ENCODE measurements around the gene B3GNT3. TPM values are rescaled to one million over a fixed set of nuclear protein-coding genes. Genes with fewer than 3 reads are reported as not detected.

The B3GNT3 gene
- total and polyA plus RNA-seq, 9 of the 15 experiments (the other 6 are each of a cell fraction or from before 2014, with no cell fraction given): 0.06 to 0.11 (median 0.07) TPM; not detected in 6

- TF ChIP-seq PHB2 (IDR thresholded peaks at IDR 0.05; ENCODE audit: low read depth): no peak
- TF ChIP-seq MEF2D (tag; conservative IDR thresholded peaks at IDR 0.05; ENCODE audit: low read depth): peak; percentile 29; the same call in 1 of the 2 replicates
- TF ChIP-seq, protein P1, sequence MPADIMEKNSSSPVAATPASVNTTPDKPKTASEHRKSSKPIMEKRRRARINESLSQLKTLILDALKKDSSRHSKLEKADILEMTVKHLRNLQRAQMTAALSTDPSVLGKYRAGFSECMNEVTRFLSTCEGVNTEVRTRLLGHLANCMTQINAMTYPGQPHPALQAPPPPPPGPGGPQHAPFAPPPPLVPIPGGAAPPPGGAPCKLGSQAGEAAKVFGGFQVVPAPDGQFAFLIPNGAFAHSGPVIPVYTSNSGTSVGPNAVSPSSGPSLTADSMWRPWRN (IDR thresholded peaks at IDR 0.05; ENCODE audit: low read depth): peak; percentile 39; the same call in 1 of the 2 replicates
- TF ChIP-seq ZNF589 (CRISPR knock-in tag; IDR thresholded peaks at IDR 0.05; ENCODE audit: low read depth): peak; percentile 57; the same call in 1 of the 2 replicates
- TF ChIP-seq, protein P2, sequence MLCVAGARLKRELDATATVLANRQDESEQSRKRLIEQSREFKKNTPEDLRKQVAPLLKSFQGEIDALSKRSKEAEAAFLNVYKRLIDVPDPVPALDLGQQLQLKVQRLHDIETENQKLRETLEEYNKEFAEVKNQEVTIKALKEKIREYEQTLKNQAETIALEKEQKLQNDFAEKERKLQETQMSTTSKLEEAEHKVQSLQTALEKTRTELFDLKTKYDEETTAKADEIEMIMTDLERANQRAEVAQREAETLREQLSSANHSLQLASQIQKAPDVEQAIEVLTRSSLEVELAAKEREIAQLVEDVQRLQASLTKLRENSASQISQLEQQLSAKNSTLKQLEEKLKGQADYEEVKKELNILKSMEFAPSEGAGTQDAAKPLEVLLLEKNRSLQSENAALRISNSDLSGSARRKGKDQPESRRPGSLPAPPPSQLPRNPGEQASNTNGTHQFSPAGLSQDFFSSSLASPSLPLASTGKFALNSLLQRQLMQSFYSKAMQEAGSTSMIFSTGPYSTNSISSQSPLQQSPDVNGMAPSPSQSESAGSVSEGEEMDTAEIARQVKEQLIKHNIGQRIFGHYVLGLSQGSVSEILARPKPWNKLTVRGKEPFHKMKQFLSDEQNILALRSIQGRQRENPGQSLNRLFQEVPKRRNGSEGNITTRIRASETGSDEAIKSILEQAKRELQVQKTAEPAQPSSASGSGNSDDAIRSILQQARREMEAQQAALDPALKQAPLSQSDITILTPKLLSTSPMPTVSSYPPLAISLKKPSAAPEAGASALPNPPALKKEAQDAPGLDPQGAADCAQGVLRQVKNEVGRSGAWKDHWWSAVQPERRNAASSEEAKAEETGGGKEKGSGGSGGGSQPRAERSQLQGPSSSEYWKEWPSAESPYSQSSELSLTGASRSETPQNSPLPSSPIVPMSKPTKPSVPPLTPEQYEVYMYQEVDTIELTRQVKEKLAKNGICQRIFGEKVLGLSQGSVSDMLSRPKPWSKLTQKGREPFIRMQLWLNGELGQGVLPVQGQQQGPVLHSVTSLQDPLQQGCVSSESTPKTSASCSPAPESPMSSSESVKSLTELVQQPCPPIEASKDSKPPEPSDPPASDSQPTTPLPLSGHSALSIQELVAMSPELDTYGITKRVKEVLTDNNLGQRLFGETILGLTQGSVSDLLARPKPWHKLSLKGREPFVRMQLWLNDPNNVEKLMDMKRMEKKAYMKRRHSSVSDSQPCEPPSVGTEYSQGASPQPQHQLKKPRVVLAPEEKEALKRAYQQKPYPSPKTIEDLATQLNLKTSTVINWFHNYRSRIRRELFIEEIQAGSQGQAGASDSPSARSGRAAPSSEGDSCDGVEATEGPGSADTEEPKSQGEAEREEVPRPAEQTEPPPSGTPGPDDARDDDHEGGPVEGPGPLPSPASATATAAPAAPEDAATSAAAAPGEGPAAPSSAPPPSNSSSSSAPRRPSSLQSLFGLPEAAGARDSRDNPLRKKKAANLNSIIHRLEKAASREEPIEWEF (CRISPR knock-in tag; IDR thresholded peaks at IDR 0.05): no peak; the same call in 1 of the 2 replicates
- 0 out of 2 replicates have a peak, but pooled peaks have one; percentile 33 for TF ChIP-seq ZNF3 (CRISPR knock-in tag; IDR thresholded peaks at IDR 0.05)
- TF ChIP-seq ARID1B (IDR thresholded peaks at IDR 0.05): peak; percentile 55; the same call in 1 of the 2 replicates
- 0 out of 2 replicates have a peak, but pooled peaks have one; percentile 63 for TF ChIP-seq THRAP3 (IDR thresholded peaks at IDR 0.05; ENCODE audit: borderline replicate concordance)
- TF ChIP-seq HDAC3 (IDR thresholded peaks at IDR 0.05; ENCODE audit: borderline replicate concordance, partially characterized antibody): peak; percentile 66
- peak; percentile 91 for TF ChIP-seq RBFOX2 (IDR thresholded peaks at IDR 0.05; ENCODE audit: low read depth, low read length)
- peak; percentile 63; the same call in 1 of the 2 replicates for TF ChIP-seq CTBP1 (IDR thresholded peaks at IDR 0.05; ENCODE audit: borderline replicate concordance)
- peak; percentile 100 for TF ChIP-seq HDGF (IDR thresholded peaks at IDR 0.05)
- TF ChIP-seq, protein P3, sequence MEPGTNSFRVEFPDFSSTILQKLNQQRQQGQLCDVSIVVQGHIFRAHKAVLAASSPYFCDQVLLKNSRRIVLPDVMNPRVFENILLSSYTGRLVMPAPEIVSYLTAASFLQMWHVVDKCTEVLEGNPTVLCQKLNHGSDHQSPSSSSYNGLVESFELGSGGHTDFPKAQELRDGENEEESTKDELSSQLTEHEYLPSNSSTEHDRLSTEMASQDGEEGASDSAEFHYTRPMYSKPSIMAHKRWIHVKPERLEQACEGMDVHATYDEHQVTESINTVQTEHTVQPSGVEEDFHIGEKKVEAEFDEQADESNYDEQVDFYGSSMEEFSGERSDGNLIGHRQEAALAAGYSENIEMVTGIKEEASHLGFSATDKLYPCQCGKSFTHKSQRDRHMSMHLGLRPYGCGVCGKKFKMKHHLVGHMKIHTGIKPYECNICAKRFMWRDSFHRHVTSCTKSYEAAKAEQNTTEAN (CRISPR knock-in tag; IDR thresholded peaks at IDR 0.05): peak; percentile 57; the same call in 1 of the 2 replicates
- TF ChIP-seq ZNF766 (CRISPR knock-in tag; conservative IDR thresholded peaks at IDR 0.05): 0 out of 2 replicates have a peak, but pooled peaks have one; percentile 12
- TF ChIP-seq, protein P4, sequence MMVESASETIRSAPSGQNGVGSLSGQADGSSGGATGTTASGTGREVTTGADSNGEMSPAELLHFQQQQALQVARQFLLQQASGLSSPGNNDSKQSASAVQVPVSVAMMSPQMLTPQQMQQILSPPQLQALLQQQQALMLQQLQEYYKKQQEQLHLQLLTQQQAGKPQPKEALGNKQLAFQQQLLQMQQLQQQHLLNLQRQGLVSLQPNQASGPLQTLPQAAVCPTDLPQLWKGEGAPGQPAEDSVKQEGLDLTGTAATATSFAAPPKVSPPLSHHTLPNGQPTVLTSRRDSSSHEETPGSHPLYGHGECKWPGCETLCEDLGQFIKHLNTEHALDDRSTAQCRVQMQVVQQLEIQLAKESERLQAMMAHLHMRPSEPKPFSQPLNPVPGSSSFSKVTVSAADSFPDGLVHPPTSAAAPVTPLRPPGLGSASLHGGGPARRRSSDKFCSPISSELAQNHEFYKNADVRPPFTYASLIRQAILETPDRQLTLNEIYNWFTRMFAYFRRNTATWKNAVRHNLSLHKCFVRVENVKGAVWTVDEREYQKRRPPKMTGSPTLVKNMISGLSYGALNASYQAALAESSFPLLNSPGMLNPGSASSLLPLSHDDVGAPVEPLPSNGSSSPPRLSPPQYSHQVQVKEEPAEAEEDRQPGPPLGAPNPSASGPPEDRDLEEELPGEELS (CRISPR knock-in tag; IDR thresholded peaks at IDR 0.05; ENCODE audit: borderline replicate concordance): peak; percentile 83; the same call in 1 of the 2 replicates
These were observed 43.6 kb upstream of the B3GNT3 start, which contains the start of gene FCHO1 (continued) for GRCh38 chr19:17751103-17751911.

Data from K562 (cell line).